Measurements from ENCODE around the gene ZCCHC14.

Gene ZCCHC14

GRCh38 chr16:87471278-87472141 is 21.3 kb downstream of the ZCCHC14 start:
- Histone ChIP-seq H3K36me3 (ENCODE audit: insufficient read depth) (no peaks in the 10 kb centered on the region), H3K4me3 (IDR thresholded peaks at IDR 0.05; ENCODE audit: insufficient read depth, low read depth, low read length) (no peak overlapping the region), H3K9ac (no peak overlapping the region), H3K4me2 (no peak overlapping the region), H3K27ac (no peak overlapping the region), H3K79me2 (ENCODE audit: insufficient read depth, low read depth) (no peaks in the 10 kb centered on the region), H3K27me3 (ENCODE audit: insufficient read depth, low read depth) (no peaks in the 10 kb centered on the region), H2AFZ (ENCODE audit: low read depth) (no peak overlapping the region), H4K20me1 (ENCODE audit: insufficient read depth) (no peaks in the 10 kb centered on the region), H3K4me1 (ENCODE audit: low read depth, poor library complexity, severe bottlenecking) (no peaks in the 10 kb centered on the region)
- TF ChIP-seq, protein P1, sequence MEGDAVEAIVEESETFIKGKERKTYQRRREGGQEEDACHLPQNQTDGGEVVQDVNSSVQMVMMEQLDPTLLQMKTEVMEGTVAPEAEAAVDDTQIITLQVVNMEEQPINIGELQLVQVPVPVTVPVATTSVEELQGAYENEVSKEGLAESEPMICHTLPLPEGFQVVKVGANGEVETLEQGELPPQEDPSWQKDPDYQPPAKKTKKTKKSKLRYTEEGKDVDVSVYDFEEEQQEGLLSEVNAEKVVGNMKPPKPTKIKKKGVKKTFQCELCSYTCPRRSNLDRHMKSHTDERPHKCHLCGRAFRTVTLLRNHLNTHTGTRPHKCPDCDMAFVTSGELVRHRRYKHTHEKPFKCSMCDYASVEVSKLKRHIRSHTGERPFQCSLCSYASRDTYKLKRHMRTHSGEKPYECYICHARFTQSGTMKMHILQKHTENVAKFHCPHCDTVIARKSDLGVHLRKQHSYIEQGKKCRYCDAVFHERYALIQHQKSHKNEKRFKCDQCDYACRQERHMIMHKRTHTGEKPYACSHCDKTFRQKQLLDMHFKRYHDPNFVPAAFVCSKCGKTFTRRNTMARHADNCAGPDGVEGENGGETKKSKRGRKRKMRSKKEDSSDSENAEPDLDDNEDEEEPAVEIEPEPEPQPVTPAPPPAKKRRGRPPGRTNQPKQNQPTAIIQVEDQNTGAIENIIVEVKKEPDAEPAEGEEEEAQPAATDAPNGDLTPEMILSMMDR (conservative IDR thresholded peaks at IDR 0.05; ENCODE audit: low read depth, low read length) = no peak

DNA sequence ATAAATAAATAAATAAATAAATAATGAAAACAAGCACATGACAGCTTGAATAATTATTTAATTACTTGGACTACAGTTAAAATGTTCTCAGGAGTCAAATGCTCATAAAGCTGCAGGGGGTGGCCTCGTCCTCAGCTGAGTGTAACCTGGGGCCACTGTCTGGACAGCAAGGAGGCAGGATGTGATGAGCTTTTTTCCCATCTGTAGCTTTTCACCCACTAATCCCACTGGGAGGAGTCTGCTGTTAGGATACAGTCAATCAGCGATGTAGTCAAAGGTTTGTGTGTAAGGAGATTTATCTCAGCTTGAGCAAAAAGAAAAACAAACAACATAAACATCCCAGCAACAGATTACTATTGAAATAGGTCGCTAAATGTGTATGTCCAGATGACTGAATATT is 22.5 kb downstream of the ZCCHC14 start:
- Histone ChIP-seq H2AFZ (ENCODE audit: low read depth) (no peak overlapping the region), H3K4me3 (IDR thresholded peaks at IDR 0.05; ENCODE audit: insufficient read depth, low read depth, low read length) (no peak overlapping the region), H4K20me1 (ENCODE audit: insufficient read depth) (no peaks in the 10 kb centered on the region), H3K4me2 (no peak overlapping the region), H3K4me1 (ENCODE audit: low read depth, poor library complexity, severe bottlenecking) (no peaks in the 10 kb centered on the region), H3K79me2 (ENCODE audit: insufficient read depth, low read depth) (no peaks in the 10 kb centered on the region), H3K9ac (no peak overlapping the region), H3K36me3 (ENCODE audit: insufficient read depth) (no peaks in the 10 kb centered on the region), H3K27me3 (ENCODE audit: insufficient read depth, low read depth) (no peaks in the 10 kb centered on the region), H3K27ac (no peak overlapping the region)
- TF ChIP-seq, protein P1 (conservative IDR thresholded peaks at IDR 0.05; ENCODE audit: low read depth, low read length) = no peak

DNA sequence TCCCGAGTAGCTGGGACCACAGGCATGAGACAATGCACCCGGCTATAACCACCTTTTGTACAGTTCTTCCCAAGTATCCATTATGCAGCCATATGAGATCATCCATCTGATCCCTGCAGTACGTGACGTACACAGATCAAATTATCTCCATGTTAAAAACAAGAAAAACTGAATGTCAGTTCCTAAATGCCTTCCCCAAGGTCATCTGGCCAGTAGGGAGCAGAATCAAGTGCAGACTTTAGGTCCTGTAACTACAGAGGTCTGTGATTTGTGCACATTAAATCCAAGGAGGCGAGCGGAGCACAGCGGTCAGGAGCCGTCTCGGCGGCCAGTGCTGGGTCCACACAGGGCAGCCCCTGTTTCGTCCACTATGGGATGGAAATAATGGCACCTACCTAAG is 23.7 kb downstream of the ZCCHC14 start:
- Histone ChIP-seq H3K79me2 (ENCODE audit: insufficient read depth, low read depth) (no peaks in the 10 kb centered on the region), H2AFZ (ENCODE audit: low read depth) (no peak overlapping the region)

DNA sequence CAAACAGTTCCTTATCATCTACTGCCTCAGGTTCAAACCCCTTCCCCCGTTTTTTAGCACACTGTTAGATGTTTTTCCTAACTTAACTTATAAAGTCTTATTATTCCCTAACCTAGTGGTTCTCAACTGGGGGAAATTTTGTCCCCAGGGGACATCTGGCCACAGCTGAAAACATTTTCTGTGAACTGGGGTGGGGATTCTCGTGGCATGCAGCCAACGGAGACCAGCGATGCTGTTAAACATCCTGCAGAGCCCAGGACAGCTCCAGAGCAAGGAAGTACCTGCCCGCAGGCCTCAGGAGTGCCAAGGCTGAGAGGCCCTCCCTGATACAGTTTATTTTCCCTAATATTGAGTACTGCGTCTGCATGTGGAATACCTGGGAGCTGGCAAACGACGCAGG is 24.3 kb downstream of the ZCCHC14 start:
- Histone ChIP-seq H4K20me1 (ENCODE audit: insufficient read depth) (no peaks in the 10 kb centered on the region), H3K4me2 (no peak overlapping the region), H3K27ac (no peak overlapping the region), H3K27me3 (ENCODE audit: insufficient read depth, low read depth) (no peaks in the 10 kb centered on the region), H3K4me1 (ENCODE audit: low read depth, poor library complexity, severe bottlenecking) (peaks cover 14% of the 10 kb centered on the region), H3K36me3 (ENCODE audit: insufficient read depth) (no peaks in the 10 kb centered on the region), H3K79me2 (ENCODE audit: insufficient read depth, low read depth) (no peaks in the 10 kb centered on the region), H3K9ac (no peak overlapping the region), H2AFZ (ENCODE audit: low read depth) (no peak overlapping the region), H3K4me3 (IDR thresholded peaks at IDR 0.05; ENCODE audit: insufficient read depth, low read depth, low read length) (no peak overlapping the region)
- TF ChIP-seq, protein P1 (conservative IDR thresholded peaks at IDR 0.05; ENCODE audit: low read depth, low read length) = no peak

More for the DNA sequence above, 23.7 kb downstream of the ZCCHC14 start:
- Histone ChIP-seq H3K4me3 (IDR thresholded peaks at IDR 0.05; ENCODE audit: insufficient read depth, low read depth, low read length) (no peak overlapping the region), H3K36me3 (ENCODE audit: insufficient read depth) (no peaks in the 10 kb centered on the region), H3K27me3 (ENCODE audit: insufficient read depth, low read depth) (no peaks in the 10 kb centered on the region), H4K20me1 (ENCODE audit: insufficient read depth) (no peaks in the 10 kb centered on the region), H3K9ac (no peak overlapping the region), H3K4me1 (ENCODE audit: low read depth, poor library complexity, severe bottlenecking) (peaks cover 11% of the 10 kb centered on the region), H3K4me2 (no peak overlapping the region), H3K27ac (no peak overlapping the region)
- TF ChIP-seq, protein P1 (conservative IDR thresholded peaks at IDR 0.05; ENCODE audit: low read depth, low read length) = no peak
